Fibroblast of peridontal ligament (primary cell): Measurements from ENCODE around the gene GUK1.

Source experiments
- DNase-seq: peaks from one replicate; pipeline ENCODE4 v3.0.0-alpha.2; 2010; ENCODE audit errors: extremely low read depth

The GUK1 gene

GRCh38 chr1:228125185-228125584, 14.9 kb upstream of the GUK1 start:
- DNase-seq = no peak

GRCh38 chr1:228131766-228132165, 8.3 kb upstream of the GUK1 start:
- DNase-seq = no peak

- no peak for DNase-seq
These were observed 5.5 kb upstream of the GUK1 start for GRCh38 chr1:228134591-228134990.

- no peak for DNase-seq
These were observed 3.2 kb upstream of the GUK1 start for GRCh38 chr1:228136901-228137300.

GRCh38 chr1:228139406-228139930, 611 bp upstream of the GUK1 start:
- no peak for DNase-seq

GRCh38 chr1:228140724-228141225, 696 bp downstream of the GUK1 start:
- DNase-seq = peak; percentile 5

GRCh38 chr1:228141226-228142044, 1.4 kb downstream of the GUK1 start:
- peak; percentile 63 for DNase-seq

- no peak for DNase-seq
These were observed 2.1 kb downstream of the GUK1 start for GRCh38 chr1:228142155-228142691.

- DNase-seq = no peak
These were observed 2.6 kb downstream of the GUK1 start for GRCh38 chr1:228142701-228143136.

- no peak for DNase-seq
These were observed 3.6 kb downstream of the GUK1 start for GRCh38 chr1:228143480-228144192.

- DNase-seq = no peak
These were observed 4.3 kb downstream of the GUK1 start for GRCh38 chr1:228144193-228144992.

- DNase-seq = no peak
These were observed 4.9 kb downstream of the GUK1 start for GRCh38 chr1:228144993-228145343.

- no peak for DNase-seq
These were observed 5.7 kb downstream of the GUK1 start for GRCh38 chr1:228145463-228146416.

- DNase-seq = no peak
These were observed 6.5 kb downstream of the GUK1 start for GRCh38 chr1:228146417-228147150.

GRCh38 chr1:228147151-228147693, 7.1 kb downstream of the GUK1 start:
- no peak for DNase-seq

- no peak for DNase-seq
These were observed 7.7 kb downstream of the GUK1 start for GRCh38 chr1:228147768-228148167.

- DNase-seq = no peak
These were observed 8.2 kb downstream of the GUK1 start for GRCh38 chr1:228148196-228148861.

GRCh38 chr1:228148935-228149405, 8.9 kb downstream of the GUK1 start:
- no peak for DNase-seq
